IPS-NIHi11 (cell line): ENCODE data around the gene ARHGAP29.

Source experiments
- DNase-seq: peaks from one replicate; pipeline ENCODE4 v3.0.0; 2012; ENCODE audit warnings: mixed read lengths, low spot score

The ARHGAP29 gene

GRCh38 chr1:94237291-94238226 is at the start of gene ARHGAP29:
Gene ARHGAP29 (minus strand): TSS chr1:94237584. CDS start chr1:94231611, 5,973 bp downstream.
- peak; percentile 94 for DNase-seq

GRCh38 chr1:94286864-94287437 is 49.6 kb upstream of the ARHGAP29 start:
- DNase-seq: no peak

- DNase-seq: no peak
These were observed 47.8 kb upstream of the ARHGAP29 start for GRCh38 chr1:94285031-94285654.

GRCh38 chr1:94284476-94284875 is 47.1 kb upstream of the ARHGAP29 start:
- DNase-seq: no peak

GRCh38 chr1:94283462-94283861 is 46.1 kb upstream of the ARHGAP29 start:
- DNase-seq: no peak

- DNase-seq: no peak
These were observed 44.8 kb upstream of the ARHGAP29 start for GRCh38 chr1:94282143-94282711.

- DNase-seq: no peak
These were observed 44.2 kb upstream of the ARHGAP29 start for GRCh38 chr1:94281361-94282142.

GRCh38 chr1:94280541-94280940 is 43.2 kb upstream of the ARHGAP29 start:
- no peak for DNase-seq

GRCh38 chr1:94279462-94279861 is 42.1 kb upstream of the ARHGAP29 start:
- no peak for DNase-seq

- DNase-seq: no peak
These were observed 41.7 kb upstream of the ARHGAP29 start for GRCh38 chr1:94279038-94279437.

GRCh38 chr1:94276988-94277434 is 39.6 kb upstream of the ARHGAP29 start:
- DNase-seq: no peak

- DNase-seq: no peak
These were observed 37.7 kb upstream of the ARHGAP29 start for GRCh38 chr1:94275083-94275482.

GRCh38 chr1:94274561-94274960 is 37.2 kb upstream of the ARHGAP29 start:
- no peak for DNase-seq

GRCh38 chr1:94273111-94273510 is 35.7 kb upstream of the ARHGAP29 start:
- DNase-seq: no peak

- DNase-seq: no peak
These were observed 35.0 kb upstream of the ARHGAP29 start for GRCh38 chr1:94272388-94272787.

- DNase-seq: no peak
These were observed 34.0 kb upstream of the ARHGAP29 start for GRCh38 chr1:94271373-94271772.

GRCh38 chr1:94270801-94271203 is 33.4 kb upstream of the ARHGAP29 start:
- no peak for DNase-seq

- no peak for DNase-seq
These were observed 32.5 kb upstream of the ARHGAP29 start for GRCh38 chr1:94269921-94270320.

- DNase-seq: no peak
These were observed 28.5 kb upstream of the ARHGAP29 start for GRCh38 chr1:94265906-94266305.

- DNase-seq: no peak
These were observed 27.6 kb upstream of the ARHGAP29 start for GRCh38 chr1:94265011-94265422.

GRCh38 chr1:94260635-94261387 is 23.4 kb upstream of the ARHGAP29 start:
- no peak for DNase-seq
